GM21528 (cell line): ENCODE results near the gene SLC38A8.

Source experiments
- ATAC-seq: cut with Tn5 transposase; IDR thresholded peaks from one replicate; pipeline ENCODE4 v1.9.1; 2021; ENCODE audit warnings: mild to moderate bottlenecking, moderate library complexity; ENCODE audit not compliant: unreplicated experiment, low FRiP score

SLC38A8 gene

DNA sequence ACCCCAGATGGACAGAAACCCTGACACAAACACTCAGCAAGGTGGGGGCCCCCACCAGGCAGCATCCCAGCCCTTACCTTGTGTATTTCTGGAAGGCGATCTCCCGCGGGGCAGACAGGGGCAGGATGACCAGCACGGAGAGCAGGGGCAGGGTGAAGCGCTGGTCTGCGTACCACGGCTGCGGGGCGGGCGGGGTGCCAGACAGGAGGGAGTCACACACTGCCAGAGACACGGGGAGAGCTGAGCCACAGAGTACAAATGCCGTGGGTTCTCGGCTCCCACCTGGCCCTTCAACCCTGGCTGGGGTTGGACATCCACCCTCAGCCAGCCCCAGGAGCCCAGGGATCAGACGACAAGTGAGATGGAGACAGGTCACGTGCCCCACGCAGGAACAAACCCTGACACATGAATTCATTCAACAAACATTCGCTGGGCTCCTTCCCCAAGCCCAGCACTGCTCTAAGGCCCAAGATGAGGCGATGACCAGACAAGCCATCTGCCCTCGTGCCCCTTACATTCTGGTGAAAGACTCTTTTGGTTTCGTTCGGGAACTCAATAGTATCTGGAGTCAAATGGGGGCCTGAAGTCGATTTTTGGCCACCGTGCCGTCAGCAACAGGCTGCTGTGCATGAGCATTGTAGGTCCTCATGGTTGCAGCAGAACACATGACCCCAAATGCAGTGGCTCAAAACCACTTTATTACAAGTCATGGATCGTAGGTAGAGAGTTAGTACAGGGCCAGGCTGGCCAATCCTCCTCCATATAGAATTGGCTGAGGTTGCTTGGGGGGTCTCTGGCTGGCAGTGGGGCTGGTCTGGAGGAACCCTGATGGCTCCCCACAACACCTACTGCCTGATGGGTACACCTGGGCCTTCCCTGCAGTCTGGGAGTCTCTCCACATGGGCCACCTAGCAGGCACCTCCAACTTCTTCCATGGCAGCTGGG is 9.1 kb downstream of the SLC38A8 start:
- no peak for ATAC-seq

DNA sequence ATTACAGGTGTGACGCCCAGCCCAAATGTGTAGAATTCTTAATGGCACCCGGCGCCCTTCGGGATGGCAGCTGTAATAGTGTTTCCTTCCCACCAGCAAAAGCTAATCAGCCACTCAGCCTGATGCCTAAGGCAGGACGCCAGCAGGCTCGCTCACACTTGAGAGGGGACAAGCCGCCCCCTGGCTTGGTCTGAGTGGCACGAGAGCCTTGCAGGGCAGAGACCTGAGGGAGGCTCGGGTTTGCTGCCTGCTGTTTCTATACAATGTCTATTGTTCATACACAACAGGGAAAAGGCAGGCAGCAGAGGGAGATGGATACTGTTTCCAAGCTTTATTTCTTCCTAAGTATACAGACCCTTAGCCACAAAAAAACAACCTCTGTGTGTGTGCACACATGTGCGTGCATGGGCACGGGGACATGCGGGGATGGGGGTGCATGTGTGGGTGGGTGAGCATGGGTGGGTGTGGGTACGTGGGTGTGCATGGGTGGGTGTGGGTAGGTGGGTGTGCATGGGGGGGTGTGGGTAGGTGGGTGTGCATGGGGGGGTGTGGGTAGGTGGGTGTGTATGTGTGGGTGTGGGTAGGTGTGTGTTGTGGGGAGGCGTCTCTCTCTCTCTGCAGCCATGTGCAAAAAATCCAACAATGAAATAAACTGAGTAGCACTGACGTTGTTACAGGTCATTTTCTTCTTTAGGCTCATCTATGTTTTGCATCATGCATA is 10.0 kb downstream of the SLC38A8 start:
- no peak for ATAC-seq

GRCh38 chr16:84031556-84031955 is 11.0 kb downstream of the SLC38A8 start:
- ATAC-seq, result no peak

GRCh38 chr16:84029297-84030047 is 13.1 kb downstream of the SLC38A8 start:
- ATAC-seq, result no peak

DNA sequence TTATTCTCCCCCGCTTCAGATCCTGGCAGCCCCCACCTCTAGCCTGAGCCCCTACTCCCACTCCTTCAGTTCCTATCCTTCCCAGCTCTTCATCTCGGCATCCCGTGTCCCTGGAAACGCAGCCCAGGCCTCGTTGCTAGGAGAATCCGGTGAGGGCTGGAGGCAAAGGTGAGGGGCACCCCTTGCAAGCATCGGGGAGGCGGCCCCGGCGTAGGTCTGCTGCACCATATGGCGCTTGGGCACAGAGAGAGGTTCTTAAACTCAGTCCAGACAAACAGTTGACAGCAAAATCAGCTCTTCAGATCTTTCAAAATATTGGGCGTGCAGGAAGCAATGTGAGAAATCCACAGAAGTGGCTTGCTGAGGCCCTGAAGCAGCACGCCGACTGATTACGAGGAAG is 15.0 kb downstream of the SLC38A8 start:
- no peak for ATAC-seq

- no peak for ATAC-seq
These were observed 16.0 kb downstream of the SLC38A8 start for GRCh38 chr16:84026606-84027005.

GRCh38 chr16:84024854-84025253 is 17.7 kb downstream of the SLC38A8 start:
- no peak for ATAC-seq

DNA sequence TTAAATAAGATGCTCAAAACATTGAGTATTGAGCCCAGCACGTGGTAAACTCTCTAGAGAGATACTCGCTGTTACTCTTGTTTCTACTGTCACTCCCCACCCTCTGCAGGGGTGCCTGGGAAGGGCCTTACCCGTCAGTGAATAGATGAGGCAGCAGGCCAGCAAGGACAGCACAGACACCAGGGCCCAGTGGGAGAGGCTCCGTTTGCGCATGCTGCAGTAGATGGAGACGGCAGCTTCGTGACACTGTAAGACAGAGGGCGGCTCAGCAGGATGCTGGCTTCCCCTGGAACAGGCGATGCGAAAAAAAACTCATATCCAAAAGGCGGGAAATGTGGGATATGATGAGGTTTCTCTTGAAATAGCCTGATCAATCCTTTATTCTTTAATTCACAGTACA is 20.0 kb downstream of the SLC38A8 start:
- ATAC-seq, result no peak

GRCh38 chr16:84021488-84021887 is 21.1 kb downstream of the SLC38A8 start:
- no peak for ATAC-seq

DNA sequence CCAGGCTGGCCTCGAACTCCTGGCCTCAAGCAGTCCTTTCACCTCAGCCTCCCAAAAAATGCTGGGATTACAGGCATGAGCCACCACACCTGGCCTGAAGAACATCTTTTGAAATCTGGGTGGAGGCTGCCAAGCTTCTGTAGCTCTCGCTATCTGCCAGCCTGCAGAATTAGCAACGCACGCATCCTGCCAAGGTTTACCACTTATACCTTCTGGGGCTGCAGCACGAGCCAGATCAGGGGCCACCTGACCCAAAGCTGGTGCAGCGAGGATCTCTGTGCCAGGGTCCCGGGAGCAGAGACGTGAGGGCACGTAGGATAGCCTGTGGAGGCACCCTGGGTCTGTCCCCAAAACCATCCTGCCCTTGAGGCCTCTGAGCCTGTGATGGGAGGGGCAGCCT is 22.2 kb downstream of the SLC38A8 start:
- ATAC-seq, result no peak

DNA sequence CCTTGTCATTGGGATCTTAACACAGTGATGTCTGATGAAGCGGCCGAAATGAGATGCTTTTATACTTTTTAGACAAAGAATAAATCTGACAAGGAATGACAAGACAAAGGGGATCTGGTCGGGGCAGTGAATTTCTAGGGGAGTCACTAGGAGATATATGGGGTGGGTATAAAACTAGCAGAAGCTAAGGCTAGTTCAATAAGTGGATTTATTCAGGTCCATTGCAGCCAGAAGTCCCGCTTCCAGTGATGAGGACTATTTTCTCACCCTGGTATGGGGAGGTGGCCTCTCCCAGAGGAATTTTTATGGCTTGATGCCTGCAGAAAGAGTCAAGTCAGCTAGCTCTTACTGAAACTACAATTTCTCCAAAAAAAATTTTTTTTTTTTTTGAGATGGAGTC is 23.9 kb downstream of the SLC38A8 start:
- no peak for ATAC-seq

DNA sequence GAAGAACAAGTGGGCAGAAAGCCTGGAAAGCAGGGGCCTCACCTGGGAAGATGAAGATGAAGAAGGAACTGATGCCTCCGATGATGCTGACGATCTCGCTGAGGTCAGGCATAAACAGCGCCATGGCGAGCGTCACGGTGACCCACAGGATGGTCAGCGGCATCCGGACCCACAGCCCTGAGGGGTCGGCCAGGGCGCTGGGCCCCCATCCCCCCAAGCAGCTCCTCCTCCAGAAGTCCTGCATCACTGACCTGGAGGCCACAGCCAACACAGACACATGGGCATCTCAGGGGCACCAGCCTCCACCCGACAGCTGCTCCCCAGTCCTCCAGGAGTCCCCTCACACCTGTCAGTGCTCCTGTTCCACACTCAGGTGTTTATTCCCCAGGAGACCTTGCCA is 26.1 kb downstream of the SLC38A8 start:
- no peak for ATAC-seq

- no peak for ATAC-seq
These were observed 27.2 kb downstream of the SLC38A8 start for GRCh38 chr16:84015399-84015798.

DNA sequence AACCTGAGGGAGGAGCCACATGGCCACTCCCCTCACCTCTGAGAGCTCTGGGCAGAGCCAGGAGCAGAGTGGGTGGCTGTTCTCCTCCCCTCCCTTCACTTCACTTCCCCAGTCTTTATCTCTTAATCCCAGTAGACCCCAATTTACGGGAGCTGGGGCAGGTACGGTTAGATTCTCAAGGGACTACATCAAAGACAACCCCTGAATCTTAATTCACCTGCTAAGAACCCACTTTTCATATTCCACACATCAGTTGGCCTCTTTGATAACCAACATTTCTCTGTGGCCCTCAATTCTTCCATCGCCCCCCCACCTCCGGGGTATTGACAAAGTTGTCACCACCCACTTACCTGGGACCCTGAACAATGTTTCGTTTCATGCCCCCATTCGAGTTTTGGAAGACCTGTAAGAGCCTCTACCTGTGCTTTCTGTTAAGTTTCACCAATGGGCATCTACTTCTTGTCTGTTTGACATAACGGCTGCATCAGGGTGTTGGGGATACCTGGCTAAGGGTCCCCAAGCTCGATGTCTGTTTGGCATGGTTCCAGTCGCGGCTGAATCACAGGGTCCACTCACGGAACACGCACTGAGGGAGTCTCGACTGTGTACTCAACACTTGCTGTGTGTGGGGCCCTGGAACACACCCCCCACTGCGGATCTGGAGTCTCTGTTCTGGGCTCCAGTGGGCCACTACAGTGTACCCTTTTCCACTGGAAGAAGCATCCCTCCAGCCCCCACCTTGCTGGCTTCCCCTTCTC is 27.8 kb downstream of the SLC38A8 start:
- ATAC-seq, result no peak

GRCh38 chr16:84013787-84014569 is 28.6 kb downstream of the SLC38A8 start:
- peak; percentile 76 for ATAC-seq

GRCh38 chr16:84009282-84009681 is 33.3 kb downstream of the SLC38A8 start:
- no peak for ATAC-seq

DNA sequence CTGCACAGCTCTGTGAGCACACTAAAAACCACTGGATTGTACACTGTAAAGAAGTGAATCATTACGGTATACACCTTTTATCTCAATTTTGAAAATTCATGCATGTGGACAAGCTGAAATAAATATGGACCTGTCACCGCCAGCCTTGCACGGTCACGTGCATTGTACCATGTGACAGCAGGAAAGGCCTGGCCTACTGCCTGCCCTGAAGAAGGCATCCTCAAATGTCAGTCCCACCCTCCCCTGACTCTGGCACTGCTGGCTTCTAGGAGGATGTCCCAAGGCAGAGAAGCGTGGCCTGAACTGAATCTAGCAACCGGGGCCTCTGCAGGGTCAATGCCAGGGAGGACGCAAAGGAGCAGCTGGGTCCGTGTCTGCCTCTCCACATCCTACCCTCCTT is 34.6 kb downstream of the SLC38A8 start:
- no peak for ATAC-seq

DNA sequence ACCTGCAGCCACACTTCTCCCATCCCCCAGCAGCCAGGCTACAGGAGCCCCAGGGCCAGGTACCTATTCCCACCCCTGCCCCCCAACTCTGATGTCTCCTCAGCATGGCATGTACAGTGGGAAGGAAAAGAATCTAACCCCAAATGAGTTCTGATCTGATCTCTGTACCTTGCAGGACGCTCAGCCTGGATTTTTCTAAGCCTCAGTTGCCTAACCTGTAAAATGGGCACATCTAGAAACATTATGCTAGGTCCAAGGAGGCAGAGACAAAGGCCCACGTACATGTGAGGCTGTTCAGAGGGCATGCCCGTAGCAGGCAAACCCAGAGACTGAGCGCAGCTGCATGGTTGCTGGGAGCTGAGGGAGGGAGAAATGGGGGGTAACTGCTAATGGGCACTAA is 35.1 kb downstream of the SLC38A8 start:
- ATAC-seq, result no peak

GRCh38 chr16:84005391-84005790 is 37.2 kb downstream of the SLC38A8 start:
- no peak for ATAC-seq

- no peak for ATAC-seq
These were observed 38.2 kb downstream of the SLC38A8 start for GRCh38 chr16:84004442-84004841.
